IPS-NIHi7 (cell line): Measurements from ENCODE around the gene SLC25A53.

Experiments used
- DNase-seq: peaks from one replicate; pipeline ENCODE4 v3.0.0; 2012; ENCODE audit warnings: mixed read lengths; ENCODE audit errors: extremely low spot score

Gene SLC25A53, protein sequence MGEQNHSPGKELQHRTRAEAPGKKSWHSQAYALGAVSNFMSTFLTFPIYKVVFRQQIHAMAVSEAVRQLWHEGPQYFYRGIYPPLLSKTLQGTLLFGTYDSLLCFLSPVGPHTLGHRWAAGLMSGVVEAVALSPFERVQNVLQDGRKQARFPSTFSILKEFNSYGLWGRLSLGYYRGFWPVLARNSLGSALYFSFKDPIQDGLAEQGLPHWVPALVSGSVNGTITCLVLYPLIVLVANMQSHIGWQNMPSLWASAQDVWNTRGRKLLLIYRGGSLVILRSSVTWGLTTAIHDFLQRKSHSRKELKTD

GRCh38 chrX:104156630-104157529 is at the start of gene SLC25A53:
SLC25A53 (minus strand) TSS chrX:104157009; CDS start chrX:104105257, 51,752 bp downstream.
- peak; percentile 80 for DNase-seq

- DNase-seq = no peak
These were observed 48.7 kb upstream of the SLC25A53 start for GRCh38 chrX:104205548-104205947.

- DNase-seq = peak; percentile 26
These were observed 38.8 kb upstream of the SLC25A53 start for GRCh38 chrX:104195489-104196084.

DNA sequence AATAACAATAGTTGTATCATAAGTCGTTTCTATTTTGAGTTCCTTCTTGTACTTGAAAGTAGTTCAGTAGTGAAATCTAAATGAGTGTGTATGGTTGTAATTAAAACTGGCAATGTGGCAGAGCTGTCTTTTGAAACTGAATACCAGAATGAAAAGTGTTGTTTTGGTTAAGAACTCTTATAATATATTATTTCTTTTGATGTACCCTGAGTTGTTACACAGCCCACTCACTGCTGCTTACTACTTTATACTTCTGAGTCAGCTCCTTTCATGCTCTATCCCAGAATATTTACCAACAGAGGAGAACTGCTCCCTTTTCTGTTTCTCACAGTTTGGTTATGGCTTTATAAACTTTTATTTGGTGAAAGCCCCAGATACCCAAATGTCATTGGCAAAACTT is 38.2 kb upstream of the SLC25A53 start:
- no peak for DNase-seq

- DNase-seq = no peak
These were observed 36.7 kb upstream of the SLC25A53 start for GRCh38 chrX:104193485-104193884.

- DNase-seq = no peak
These were observed 33.0 kb upstream of the SLC25A53 start for GRCh38 chrX:104189837-104190236.

GRCh38 chrX:104187931-104188330 is 31.1 kb upstream of the SLC25A53 start:
- no peak for DNase-seq

- no peak for DNase-seq
These were observed 26.9 kb upstream of the SLC25A53 start for GRCh38 chrX:104183685-104184084.

DNA sequence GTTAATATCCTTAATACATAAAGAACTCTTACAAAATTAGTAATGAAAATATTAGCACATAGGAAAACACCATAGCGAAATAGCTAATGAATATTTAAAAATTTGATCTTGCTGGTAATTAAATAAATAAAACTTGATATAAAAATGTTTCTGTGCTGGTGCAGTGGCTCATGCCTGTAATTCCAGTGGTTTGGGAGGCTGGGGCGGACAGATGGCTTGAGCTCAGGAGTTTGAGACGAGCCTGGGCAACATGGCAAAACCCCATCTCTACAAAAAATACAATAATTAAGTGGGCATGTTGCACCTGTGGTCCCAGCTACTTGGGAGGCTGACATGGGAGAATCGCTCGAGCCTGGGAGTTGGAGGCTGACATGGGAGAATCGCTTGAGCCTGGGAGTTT is 17.0 kb upstream of the SLC25A53 start:
- DNase-seq = no peak

DNA sequence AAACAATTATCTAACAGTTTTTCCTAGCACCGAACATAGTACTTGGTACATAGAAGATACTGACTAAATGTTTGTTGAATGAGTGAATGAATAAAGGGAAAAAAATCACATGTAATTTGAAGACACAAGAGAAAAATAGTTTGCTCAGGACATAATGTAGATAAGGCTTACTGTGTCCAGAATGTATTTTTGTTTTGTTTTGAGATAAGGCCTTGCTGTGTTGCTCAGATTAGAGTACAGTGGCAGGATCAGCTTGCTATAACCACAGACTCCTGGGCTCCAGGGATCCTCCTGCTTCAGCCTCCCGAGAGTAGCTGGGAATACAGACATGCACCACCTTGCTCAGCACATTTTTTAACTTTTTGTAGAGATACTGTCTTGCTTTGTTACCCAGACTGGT is 16.0 kb upstream of the SLC25A53 start:
- DNase-seq = no peak

DNA sequence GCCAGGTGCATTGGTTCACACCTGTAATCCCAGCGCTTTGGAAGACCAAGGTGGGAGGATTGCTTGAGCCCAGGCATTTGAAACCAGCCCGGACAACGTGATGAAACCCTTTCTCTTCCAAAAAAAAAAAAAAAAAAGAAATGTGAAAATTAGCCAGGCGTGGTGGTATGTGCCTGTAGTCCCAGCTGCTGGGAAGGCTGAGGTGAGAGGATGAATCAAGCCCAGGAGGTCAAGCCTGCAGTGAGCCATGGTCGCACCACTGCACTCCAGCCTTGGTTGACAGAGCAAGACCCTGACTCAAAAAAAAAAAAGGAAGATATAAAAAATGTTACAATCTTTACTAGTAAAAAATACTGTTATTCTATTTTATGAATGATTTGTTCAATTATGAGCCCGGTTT is 15.3 kb upstream of the SLC25A53 start:
- no peak for DNase-seq

DNA sequence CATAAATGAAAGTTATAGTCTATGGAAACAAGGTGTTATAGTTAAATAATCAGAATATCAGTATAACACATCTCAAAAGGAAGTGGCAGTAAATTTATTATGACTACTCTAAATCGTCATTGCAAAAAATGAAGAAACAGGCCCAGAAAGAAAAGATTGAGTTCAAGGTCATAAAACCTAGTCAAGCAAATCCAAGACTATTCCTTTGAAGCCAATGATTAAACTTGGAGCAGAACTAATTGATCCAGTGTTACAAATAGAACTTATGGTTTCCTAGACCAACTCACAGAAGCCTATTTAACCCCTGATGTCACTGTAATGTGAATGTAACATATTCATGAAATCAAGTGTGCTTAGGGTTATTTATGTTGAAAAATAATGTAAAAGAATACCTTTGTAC is 11.3 kb upstream of the SLC25A53 start:
- DNase-seq = no peak

DNA sequence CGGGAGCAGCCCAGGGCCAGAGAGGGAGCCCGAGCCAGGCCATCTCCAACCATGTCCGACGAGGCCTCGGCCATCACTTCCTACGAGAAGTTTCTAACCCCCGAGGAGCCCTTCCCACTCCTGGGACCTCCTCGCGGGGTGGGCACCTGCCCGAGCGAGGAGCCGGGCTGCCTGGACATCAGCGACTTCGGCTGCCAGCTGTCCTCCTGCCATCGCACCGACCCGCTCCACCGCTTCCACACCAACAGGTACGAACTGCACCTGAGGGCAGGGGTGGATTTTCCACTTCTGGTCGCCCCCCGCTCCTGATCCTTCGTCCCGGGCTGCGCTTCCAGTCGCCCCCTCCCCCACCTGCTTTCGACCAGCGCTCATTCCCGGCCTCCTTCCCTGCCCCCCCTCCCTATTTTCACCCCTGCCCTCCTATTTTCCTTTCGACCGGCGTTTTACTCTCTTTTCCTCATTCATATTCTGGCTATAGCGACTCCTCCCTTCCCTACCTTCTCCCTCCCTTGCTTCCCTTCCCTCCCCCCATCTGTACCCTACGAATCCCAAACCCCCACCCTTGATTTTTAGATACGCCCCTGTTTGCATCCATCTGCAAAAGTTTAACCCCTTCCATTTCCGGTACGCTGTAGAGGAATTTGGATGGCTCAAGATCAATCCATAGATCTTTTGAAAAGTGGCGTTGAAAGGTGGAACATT is 10.1 kb upstream of the SLC25A53 start:
- DNase-seq = peak; percentile 21

- peak; percentile 97 for DNase-seq
These were observed 9.3 kb upstream of the SLC25A53 start, which contains the start of gene FAM199X for GRCh38 chrX:104165894-104166734. FAM199X (plus strand) TSS chrX:104166453; CDS start chrX:104166786, 333 bp downstream.

DNA sequence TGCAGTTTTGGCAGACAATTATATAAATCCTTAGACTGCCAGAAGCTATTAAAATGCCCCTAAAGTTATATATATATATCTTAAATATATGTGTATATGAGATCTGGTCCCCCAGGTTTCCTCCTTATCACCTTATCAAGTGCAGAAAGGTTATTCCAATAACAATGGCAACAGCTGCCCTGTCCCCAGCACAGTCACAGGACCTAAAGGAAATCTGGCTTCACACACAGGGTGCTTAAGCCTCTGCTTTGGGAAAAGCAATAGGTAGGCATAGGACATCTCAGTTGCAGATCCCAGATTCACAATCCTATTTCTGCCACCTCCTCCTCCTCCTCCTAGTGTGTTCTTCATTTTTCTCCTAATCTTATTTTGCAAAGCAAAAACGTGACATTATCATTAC is 5.8 kb downstream of the SLC25A53 start:
- DNase-seq = no peak

DNA sequence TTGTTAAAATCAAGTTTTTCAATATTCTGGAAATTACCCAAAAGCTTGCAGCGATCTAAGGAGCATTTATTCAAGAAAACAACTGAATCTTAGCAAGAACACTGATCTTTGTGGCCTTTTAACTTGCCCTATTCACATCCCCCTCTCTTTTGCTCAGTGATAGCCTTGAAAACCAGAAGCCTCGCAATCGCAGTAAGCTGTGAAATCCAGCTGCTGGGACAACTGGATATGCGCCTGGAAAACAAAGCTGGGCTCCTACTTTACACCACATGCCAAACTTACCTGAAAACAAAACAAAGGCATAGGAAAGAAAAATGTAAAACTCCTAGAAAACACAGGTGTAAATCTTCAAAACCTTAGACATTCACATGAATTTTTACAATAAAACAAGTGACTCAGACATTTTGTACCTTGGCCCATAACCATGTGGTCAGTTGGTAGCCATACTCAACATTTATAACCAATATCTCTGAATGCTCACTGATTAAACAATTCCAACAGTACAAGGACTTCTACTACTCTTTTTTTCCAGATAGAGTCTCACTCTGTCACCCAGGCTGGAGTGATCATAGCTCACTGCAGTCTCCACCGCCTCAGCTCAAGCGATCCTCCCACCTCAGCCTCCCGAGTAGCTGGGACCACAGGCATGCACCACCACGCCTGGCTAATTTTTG is 15.6 kb downstream of the SLC25A53 start:
- DNase-seq = no peak

- no peak for DNase-seq
These were observed 19.3 kb downstream of the SLC25A53 start for GRCh38 chrX:104137496-104137895.

DNA sequence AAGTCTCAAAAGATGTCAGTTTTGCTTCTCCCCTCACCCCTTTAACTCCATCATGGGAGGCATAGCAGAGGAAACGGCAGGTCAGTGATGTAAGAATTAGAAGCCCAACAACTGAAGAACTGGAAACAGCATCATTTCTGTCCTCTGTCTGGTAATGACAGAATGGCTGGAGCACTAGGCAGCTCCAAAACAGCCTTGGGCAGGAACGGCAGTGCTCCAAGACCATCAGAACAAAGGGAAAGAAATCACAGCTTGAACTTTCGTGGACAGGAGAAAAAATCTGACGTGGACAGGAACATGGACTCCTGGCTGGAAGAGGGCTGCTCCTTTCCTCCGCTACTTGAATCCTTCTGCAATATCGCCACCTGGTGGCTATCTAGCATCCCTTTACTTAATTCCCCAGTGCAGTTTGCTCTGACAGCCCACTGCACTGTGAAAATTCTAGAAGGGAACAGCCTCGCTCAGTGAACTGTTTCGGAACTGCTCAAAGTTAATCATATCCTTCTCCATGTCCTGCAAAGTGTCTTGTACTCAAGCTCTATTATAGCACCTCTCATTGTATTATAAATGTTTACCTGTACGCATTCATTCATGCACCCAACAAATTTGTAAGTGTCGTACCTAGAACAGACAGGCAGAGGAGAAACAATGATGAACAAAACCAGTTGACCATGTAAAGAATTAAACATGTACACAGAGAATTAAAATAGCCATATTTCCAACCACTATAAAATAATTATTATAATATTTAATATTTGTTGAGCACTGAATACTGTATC is 20.4 kb downstream of the SLC25A53 start:
- DNase-seq = peak; percentile 90

DNA sequence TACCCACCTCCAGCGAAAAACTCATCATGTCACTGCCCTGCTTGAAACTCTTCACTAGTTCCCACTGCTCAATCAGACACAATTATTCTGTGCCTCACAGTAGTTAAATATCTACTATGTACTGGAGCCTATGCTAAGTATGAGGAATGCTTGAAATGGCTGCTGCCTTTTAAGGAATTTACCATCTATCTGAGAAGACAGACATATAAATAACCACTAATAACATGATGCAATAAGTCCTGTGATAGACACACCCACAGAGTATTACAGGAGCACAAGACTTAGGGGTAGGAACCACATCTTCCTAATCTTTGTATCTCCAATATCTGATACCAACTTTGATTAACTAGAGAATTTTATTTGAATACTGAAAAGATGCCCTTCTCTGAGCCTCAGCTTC is 21.1 kb downstream of the SLC25A53 start:
- no peak for DNase-seq
